Measurements from ENCODE around the gene IFIT5. TPM values are rescaled to one million over a fixed set of nuclear protein-coding genes. Genes with fewer than 3 reads are reported as not detected.

IFIT5 gene, protein sequence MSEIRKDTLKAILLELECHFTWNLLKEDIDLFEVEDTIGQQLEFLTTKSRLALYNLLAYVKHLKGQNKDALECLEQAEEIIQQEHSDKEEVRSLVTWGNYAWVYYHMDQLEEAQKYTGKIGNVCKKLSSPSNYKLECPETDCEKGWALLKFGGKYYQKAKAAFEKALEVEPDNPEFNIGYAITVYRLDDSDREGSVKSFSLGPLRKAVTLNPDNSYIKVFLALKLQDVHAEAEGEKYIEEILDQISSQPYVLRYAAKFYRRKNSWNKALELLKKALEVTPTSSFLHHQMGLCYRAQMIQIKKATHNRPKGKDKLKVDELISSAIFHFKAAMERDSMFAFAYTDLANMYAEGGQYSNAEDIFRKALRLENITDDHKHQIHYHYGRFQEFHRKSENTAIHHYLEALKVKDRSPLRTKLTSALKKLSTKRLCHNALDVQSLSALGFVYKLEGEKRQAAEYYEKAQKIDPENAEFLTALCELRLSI
- total RNA-seq = 10 to 100 TPM; 22.0 to 23.4 TPM
- polyA plus RNA-seq = 10 to 100 TPM in 2 of 3 donors, 1 to 10 TPM in 1; 9.0 to 10.6 (median 10.3) TPM
- total RNA-seq = 36.3 to 59.5 (median 38.6) reads per million in 6 experiments

DNA sequence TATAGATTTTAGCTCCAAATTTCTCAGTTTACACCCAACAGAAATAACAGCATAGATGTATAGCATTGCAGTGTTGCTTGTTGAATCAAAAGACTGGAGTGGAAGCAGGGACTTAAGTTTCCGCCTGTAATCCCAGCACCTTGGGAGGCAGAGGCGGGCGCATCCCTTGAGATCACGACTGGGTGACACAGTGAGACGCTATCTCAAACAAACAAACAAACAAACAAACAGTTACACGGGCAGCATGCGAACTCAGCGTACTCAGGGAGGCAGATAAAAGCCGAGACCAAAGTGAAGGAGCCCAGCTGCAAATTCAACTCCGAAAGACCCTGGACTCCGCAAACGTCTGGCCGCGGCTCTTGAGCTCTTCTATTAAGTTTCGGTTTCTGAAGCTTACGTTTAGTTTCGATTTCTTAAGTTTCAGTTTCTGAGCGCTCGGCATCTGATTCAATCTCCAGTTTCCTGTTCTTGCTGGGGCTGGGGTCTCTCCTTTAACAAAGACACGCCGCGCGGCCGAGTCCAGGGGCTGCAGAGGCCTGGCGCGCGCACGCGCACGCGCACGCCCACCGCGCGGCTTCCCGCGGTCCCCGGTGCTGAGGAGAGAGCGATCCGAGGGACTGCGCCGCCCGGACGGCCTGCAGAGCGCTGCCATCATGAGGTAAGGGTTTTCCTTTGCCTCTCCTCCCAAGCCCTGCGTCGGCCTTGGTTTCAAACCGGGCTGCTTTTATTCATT is at the start of gene IFIT5:
IFIT5 (plus strand) TSS at position 423 of the 733 bp plus-strand sequence; CDS start at position 654, 231 bp downstream.
- H3K9me3 Mint-ChIP-seq = no peaks in the 10 kb centered on the region
- DNase-seq (peak; percentile 53 to 81 (median 68)), ATAC-seq (peak; percentile 81 to 85)
- peaks cover 0 to 14% (median 2%) of the 10 kb centered on the region in 3 donors for H3K36me3 Mint-ChIP-seq
- peaks cover 26 to 78% (median 52%) of the 10 kb centered on the region in 4 donors for H3K4me1 Mint-ChIP-seq
- peak within 1 kb of the TSS; percentile 91 to 100 (median 98) for H3K27ac Mint-ChIP-seq
- peak within 1 kb of the TSS; percentile 92 to 100 (median 97) for H3K4me3 Mint-ChIP-seq
- no peaks in the 10 kb centered on the region for H3K27me3 Mint-ChIP-seq
- POLR2A ChIA-PET = interaction anchor here (0.6 to 4.7 kb wide), 9 partner anchors 10 to 535 kb away, joined by 3 to 70 read pairs (median 4); partner anchors contain the start of genes IFIT1, IFIT2, LIPA and STAMBPL1

DNA sequence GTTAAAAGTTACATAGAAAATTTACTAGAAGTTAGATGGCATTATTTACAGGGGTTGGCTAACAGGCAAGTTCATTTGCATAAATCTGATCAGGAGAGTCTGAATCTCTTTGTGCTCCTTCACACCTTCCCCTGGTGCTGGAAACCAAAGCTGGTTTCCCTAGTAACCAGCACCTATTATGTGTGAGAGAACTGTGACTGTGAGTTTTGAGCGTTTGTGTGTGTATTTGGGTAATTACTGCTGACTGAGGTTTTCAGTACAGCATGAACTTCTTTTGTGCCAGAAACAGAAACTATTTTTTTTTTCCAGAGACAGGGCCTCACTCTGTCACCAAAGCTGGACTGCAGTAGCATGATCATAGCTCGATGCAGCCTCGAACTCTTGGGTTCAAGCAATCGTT is 46.8 kb upstream of the IFIT5 start:
- Mint-ChIP-seq H3K27me3 (peaks cover under 1 to 5% (median 3%) of the 10 kb centered on the region in 5 donors), H3K4me1 (peaks cover 2 to 37% (median 7%) of the 10 kb centered on the region in 4 donors), H3K36me3 (no peaks in the 10 kb centered on the region), H3K4me3 (no peak overlapping the region), H3K27ac (no peak overlapping the region), H3K9me3 (no peaks in the 10 kb centered on the region)
- ATAC-seq (no peak), DNase-seq (peak in 1 of 10 donors; percentile 13)
- POLR2A ChIA-PET = no interaction called here

DNA sequence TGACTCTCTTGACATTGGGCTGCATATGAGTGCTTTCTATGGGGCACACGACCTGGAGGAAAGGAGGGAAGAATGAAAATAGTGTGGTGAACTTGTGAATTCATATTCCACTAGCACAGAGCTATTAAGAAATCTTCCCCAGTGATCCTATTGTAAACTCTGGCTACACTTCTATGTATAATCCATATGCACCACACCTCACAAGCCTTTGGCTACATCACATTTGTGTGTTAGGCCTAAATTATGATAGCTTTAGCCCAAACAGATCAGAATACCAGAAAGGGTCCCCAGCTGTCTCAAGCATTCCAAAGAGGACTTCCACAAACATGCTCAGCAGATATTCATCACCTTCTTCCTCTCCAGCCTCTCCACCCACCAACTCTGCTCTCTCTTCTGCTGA is 46.2 kb upstream of the IFIT5 start:
- POLR2A ChIA-PET = interaction anchor here (1.8 kb wide), 1 partner anchor 66 kb away, joined by 6 read pairs; the partner anchor contains the start of gene IFIT2
- ATAC-seq = no peak
- peaks cover 2 to 34% (median 7%) of the 10 kb centered on the region in 4 donors for H3K4me1 Mint-ChIP-seq

DNA sequence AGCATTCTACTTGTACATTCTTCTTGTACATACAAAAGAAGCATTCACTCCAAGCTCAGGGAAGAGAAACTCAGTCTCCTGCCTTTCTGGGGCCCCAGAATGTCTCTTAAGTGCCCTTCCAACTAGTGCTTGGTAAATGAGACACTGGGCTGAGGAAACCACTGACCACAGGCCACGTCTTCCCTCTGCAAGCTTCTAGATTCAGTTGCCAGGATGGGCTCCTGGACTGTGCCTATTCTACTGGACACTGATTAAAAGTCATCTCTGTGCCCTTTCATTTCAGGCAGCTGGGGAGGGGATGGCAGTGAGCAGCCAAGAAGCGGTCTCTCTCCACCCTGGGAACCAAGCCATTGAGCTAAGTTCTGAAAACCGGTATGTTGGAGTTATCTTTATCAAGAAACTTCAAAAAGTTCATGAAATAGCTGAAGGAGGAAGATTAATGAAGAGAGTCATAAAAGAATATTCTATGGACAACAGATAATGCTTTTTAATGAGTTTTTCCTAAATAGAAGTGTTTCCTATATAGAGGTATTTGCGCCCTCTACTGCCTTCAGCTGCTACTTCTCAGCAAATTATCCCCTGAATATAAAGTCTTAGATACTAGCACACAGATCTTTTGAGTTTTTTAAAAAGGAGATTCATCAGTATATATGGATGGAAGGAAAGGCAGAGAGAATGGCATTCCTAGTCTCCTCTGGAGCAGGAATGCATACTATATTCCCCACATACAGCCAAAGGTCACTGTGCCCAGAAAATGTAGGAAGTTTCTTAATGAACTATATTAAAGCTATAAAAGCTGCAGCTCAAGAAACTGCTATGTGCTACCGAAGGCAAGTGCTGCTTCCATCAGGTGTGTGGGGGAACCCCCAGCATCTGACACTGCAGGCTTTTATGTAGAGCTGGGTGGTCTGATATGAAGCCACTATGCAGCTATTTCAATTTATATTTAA is 44.9 kb upstream of the IFIT5 start:
- ATAC-seq = peak in 1 of 2 donors; percentile 37
- peak overlapping the region in 1 of 10 donors; percentile 3 for H3K27ac Mint-ChIP-seq
- POLR2A ChIA-PET = interaction anchor here (1.0 to 1.8 kb wide), 2 partner anchors 68 to 107 kb away, joined by 3 to 6 read pairs; partner anchors contain the start of gene IFIT2
- peak overlapping the region in 1 of 10 donors; percentile 2 for H3K4me3 Mint-ChIP-seq
- no peaks in the 10 kb centered on the region for H3K9me3 Mint-ChIP-seq
- peak in 3 of 10 donors; percentile 19 to 27 (median 24) for DNase-seq
- no peaks in the 10 kb centered on the region for H3K36me3 Mint-ChIP-seq
- H3K4me1 Mint-ChIP-seq = peaks cover 0 to 27% (median 5%) of the 10 kb centered on the region in 4 donors
- peaks cover 0 to 8% (median 7%) of the 10 kb centered on the region in 5 donors for H3K27me3 Mint-ChIP-seq

More for the DNA sequence above, 46.2 kb upstream of the IFIT5 start:
- Mint-ChIP-seq H3K9me3 (no peaks in the 10 kb centered on the region), H3K4me3 (no peak overlapping the region), H3K27ac (no peak overlapping the region), H3K36me3 (no peaks in the 10 kb centered on the region), H3K27me3 (peaks cover 0 to 6% (median 5%) of the 10 kb centered on the region in 5 donors)
- no peak for DNase-seq

DNA sequence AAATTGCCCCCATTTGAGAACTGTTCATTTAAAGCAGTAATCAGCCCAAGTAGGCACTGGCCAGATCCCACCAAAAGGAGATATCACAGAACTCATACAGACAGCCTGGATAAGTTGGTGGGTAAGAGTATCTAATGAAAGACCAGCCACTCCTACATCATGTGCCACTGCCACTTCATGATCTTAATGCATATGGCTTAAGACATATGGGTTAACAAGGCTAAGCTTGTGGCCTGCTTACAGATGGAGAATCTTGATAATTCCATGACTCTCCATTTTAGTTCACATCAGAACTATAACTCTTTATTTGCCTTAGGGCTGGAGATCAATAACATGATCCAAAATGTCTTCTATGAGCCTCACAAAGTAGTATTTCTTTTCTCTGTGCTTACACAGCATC is 43.3 kb upstream of the IFIT5 start:
- no peaks in the 10 kb centered on the region for H3K36me3 Mint-ChIP-seq
- POLR2A ChIA-PET = no interaction called here
- no peak overlapping the region for H3K4me3 Mint-ChIP-seq
- ATAC-seq (no peak), DNase-seq (no peak)
- H3K9me3 Mint-ChIP-seq = no peaks in the 10 kb centered on the region
- peaks cover 0 to 24% (median 5%) of the 10 kb centered on the region in 4 donors for H3K4me1 Mint-ChIP-seq
- peaks cover 0 to 8% (median 7%) of the 10 kb centered on the region in 5 donors for H3K27me3 Mint-ChIP-seq
- H3K27ac Mint-ChIP-seq = no peak overlapping the region

DNA sequence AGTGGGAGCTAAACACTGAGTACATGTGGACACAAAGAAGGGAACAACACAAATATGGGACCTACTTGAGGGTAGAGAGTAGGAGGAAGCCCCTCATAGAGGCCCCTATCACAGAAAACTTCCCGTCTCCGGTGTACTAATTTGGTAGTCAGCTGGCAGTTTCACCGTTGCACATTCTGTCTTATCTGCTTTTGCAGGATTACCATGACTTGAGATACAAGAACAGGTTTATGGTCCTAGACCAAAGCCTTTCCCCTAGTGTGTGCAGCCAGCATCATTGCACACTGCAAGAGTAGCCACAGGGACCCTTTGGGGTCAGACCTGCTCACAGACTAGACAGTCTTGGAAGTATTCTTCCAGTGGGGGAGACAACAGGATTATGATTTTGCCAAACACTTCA is 42.4 kb upstream of the IFIT5 start:
- ATAC-seq = no peak
- H3K4me3 Mint-ChIP-seq = no peak overlapping the region
- no peaks in the 10 kb centered on the region for H3K36me3 Mint-ChIP-seq
- H3K27me3 Mint-ChIP-seq = peaks cover 0 to 10% (median 7%) of the 10 kb centered on the region in 5 donors
- no peak for DNase-seq
- no peaks in the 10 kb centered on the region for H3K9me3 Mint-ChIP-seq
- H3K4me1 Mint-ChIP-seq = peaks cover 0 to 22% (median 5%) of the 10 kb centered on the region in 4 donors
- POLR2A ChIA-PET = no interaction called here
- H3K27ac Mint-ChIP-seq = no peak overlapping the region

DNA sequence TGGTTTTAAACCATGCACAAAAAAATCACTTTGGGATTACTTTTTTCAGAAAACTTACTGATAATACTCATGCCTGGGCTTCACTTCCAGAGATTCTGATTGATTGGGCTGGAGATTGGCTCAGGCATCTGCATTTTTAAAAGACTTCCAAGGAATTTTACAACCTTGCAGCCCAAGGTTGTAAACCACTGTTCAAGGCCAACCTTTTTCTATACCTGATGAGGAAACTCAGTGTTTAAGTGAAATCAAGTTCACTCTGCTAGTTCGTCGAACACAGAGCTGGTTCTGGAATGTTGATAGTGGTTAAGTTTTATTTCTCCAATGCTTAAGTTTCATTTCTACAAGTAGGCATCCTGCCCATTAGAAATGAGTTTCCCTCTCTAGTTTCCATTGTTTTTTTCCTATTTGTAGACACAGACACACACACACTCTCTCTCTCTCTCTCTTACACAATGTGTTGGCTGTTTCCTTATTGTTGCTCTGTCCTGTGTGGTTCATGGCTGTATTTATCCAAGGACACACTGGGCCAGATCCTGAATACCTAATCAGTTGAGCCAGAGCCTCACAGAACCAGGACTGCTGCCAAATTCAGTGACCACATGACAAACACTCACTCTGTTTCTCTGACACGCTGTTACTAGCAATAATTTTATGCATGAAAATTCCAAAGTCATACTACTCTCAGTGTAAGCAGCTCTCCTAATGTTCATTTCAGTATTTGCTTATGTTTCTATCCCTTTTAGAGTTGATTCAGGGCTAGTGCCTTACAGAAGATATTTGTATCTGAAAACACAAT is 40.3 kb upstream of the IFIT5 start:
- peaks cover 0 to 10% (median 7%) of the 10 kb centered on the region in 5 donors for H3K27me3 Mint-ChIP-seq
- no peak for DNase-seq
- H3K27ac Mint-ChIP-seq = no peak overlapping the region
- H3K36me3 Mint-ChIP-seq = no peaks in the 10 kb centered on the region
- no peak for ATAC-seq
- POLR2A ChIA-PET = interaction anchor here (0.7 kb wide), 1 partner anchor 170 kb away, joined by 5 read pairs; no protein-coding TSS in a partner anchor
- no peak overlapping the region for H3K4me3 Mint-ChIP-seq
- H3K4me1 Mint-ChIP-seq = peaks cover 0 to 7% (median 4%) of the 10 kb centered on the region in 4 donors
- no peaks in the 10 kb centered on the region for H3K9me3 Mint-ChIP-seq

DNA sequence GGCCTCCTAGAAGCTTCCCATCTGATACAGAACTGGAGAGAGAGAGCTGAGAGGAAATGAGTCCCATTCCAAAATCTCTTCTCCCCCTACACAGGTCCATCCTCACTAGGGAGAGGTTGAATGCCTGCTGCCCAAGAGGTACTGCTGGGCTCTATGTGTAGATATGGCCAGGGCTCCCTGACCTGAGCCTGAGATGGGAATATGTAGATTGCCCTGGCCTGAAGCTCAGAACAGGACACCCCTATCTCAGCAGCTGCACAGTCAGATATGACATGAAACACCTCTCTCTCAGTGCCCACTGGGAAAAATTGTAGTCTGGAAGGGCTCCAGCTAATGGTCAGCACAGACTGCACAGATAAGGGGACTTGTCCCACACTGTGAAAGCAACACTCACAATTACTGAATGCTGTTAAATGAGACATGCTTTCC is 39.6 kb upstream of the IFIT5 start:
- Mint-ChIP-seq H3K4me1 (peaks cover 0 to 2% (median under 1%) of the 10 kb centered on the region in 4 donors), H3K36me3 (no peaks in the 10 kb centered on the region), H3K27ac (no peak overlapping the region), H3K4me3 (no peak overlapping the region), H3K9me3 (no peaks in the 10 kb centered on the region), H3K27me3 (peaks cover 0 to 10% (median 6%) of the 10 kb centered on the region in 5 donors)
- POLR2A ChIA-PET = no interaction called here
- DNase-seq = no peak
- no peak for ATAC-seq

DNA sequence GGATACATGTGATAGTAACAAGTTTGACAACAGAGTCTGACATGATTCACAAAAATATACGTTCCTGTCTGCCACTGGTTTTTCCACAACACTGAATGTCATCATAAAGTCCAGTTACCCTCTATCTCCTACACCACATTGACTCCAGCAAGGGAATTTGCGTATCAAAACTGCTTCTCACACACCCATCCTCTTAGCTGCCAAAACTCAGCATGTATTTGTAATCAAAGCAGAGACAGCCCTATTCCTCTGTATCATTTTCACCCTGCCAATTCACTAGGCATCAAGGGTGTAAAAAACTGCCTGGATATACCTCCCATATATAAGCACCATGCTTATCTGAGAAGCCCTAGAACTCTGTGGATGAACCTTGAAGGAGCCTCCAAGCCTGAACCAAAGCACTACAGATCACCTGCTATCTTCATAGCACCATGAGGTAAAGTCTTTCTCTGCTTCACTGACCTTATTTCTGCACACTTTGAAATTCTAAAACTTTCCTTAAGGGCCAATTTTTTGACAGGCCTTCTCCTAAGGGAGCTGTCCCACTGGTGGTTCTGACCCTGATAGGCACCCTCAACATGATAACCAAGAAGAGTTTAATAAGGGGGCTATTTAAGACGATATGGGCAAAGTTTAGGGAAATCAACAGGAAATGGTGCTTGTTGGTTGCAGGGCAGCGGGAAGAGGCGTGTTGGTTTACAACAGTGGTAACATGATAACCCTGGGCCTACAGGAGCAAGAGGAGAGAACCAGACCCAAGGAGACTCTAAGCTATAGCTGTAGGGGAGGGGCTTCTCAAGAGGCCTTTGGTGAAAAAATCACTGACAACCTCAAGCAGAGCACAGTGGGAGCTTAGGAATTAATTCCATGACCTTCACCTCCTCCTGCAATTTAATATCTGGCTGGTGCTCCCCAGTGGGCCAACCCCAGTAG is 36.4 kb upstream of the IFIT5 start, which contains the start of gene IFIT1B:
IFIT1B (plus strand) TSS at position 352 of the 933 bp plus-strand sequence; CDS start at position 432, 80 bp downstream.
- H3K4me1 Mint-ChIP-seq = peaks cover 0 to 5% (median 0%) of the 10 kb centered on the region in 4 donors
- no peaks in the 10 kb centered on the region for H3K36me3 Mint-ChIP-seq
- POLR2A ChIA-PET = no interaction called here
- H3K27me3 Mint-ChIP-seq = peaks cover 0 to 5% (median 3%) of the 10 kb centered on the region in 5 donors
- H3K27ac Mint-ChIP-seq = peak within 1 kb of the TSS in 1 of 10 donors; percentile 9
- no peak for ATAC-seq
- no peaks in the 10 kb centered on the region for H3K9me3 Mint-ChIP-seq
- H3K4me3 Mint-ChIP-seq = no peak within 1 kb of the TSS
- no peak for DNase-seq

DNA sequence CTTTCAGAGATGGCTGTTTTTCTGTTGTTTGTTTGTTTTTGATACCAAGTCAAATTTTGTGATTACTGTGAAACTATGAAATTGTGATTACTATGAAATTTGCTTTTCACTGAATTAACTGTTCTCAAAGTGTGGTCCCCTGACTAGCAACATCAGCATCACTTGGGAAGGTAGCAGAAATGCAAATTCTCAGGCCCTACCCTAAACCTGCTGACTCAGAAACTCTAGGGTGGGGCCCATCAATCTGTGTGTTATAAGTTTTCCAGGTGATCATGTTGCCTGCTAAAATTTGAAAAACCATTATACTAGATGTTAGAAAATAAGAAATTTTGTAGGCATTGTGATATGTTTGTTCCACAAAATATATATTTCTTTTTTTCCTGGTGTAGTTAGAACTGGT is 35.3 kb upstream of the IFIT5 start:
- ATAC-seq = no peak
- H3K27ac Mint-ChIP-seq = no peak overlapping the region

More for the DNA sequence above, 35.3 kb upstream of the IFIT5 start:
- Mint-ChIP-seq H3K9me3 (no peaks in the 10 kb centered on the region), H3K4me1 (peaks cover 0 to 7% (median 0%) of the 10 kb centered on the region in 4 donors), H3K4me3 (no peak overlapping the region), H3K36me3 (no peaks in the 10 kb centered on the region), H3K27me3 (peaks cover 0 to 4% (median 3%) of the 10 kb centered on the region in 5 donors)
- POLR2A ChIA-PET = no interaction called here
- DNase-seq = no peak
